Vagina (tissue), 2 donors: ENCODE results near the gene POLR3GL. TPM values are rescaled to one million over a fixed set of nuclear protein-coding genes. Genes with fewer than 3 reads are reported as not detected.
A peak's percentile ranks its signal among the peaks of the same experiment; 100 is the strongest.

Experiments used
- DNase-seq, 2 donors: peaks; one replicate each; pipeline ENCODE4 v3.0.0-alpha.2; 2017; ENCODE audit errors: extremely low spot score in 2 of 2
- H3K27ac ChIP-seq: fragments of 200-600 bp; sonication (generic); one replicate; pipeline ENCODE4 v1.5.1; 2019
- H3K27me3 ChIP-seq: fragments of 200-600 bp; sonication (generic); one replicate; pipeline ENCODE4 v1.5.1; 2019
- H3K36me3 ChIP-seq, 2 donors: fragments of 200-600 bp; sonication (generic); one replicate each; pipeline ENCODE4 v1.5.1; 2017 to 2019
- H3K4me1 ChIP-seq: fragments of 200-600 bp; sonication (generic); one replicate; pipeline ENCODE4 v1.5.1; 2019
- H3K4me3 ChIP-seq, 2 donors: fragments of 200-600 bp; sonication (generic); 1 replicate in 1 of 2; 2 replicates in 1 of 2; pipeline ENCODE4 v1.5.1; 2016 to 2019
- H3K9me3 ChIP-seq: fragments of 200-600 bp; sonication (generic); one replicate; pipeline ENCODE4 v1.5.1; 2019
- POLR2A ChIP-seq, 2 donors: fragments of 450-650 bp; IDR thresholded peaks; one replicate each; pipeline ENCODE4 v1.6.1; 2017; ENCODE audit warnings: antibody characterized with exemption in 2 of 2, mild to moderate bottlenecking in 2 of 2, moderate library complexity in 2 of 2
- POLR2AphosphoS5 ChIP-seq, 2 donors: sonication (generic); formaldehyde crosslinking; IDR thresholded peaks; one replicate each; pipeline ENCODE4 v1.9.0; 2017; ENCODE audit warnings: antibody characterized with exemption in 2 of 2, mild to moderate bottlenecking in 2 of 2, low read depth in 1 of 2; ENCODE audit not compliant: insufficient read depth in 1 of 2
- intact Hi-C: fragments of 100-400 bp; cut with DNase I; formaldehyde crosslinking; loops from one replicate; pipeline ENCODE4 v1.15.1; 2023
- total RNA-seq: library from RNA; depleted of rRNA; stranded (reverse); fragments of >200 nt; gene quantifications from one replicate; pipeline ENCODE4 v1.2.3, GENCODE V29; 2016
- TF ChIP-seq, protein P1 (sequence below), 3 experiments: fragments of 450-650 bp in 2 of 3; fragments of 200-600 bp in 1 of 3; sonication (generic) in 1 of 3; IDR thresholded peaks; one replicate each; pipeline ENCODE4 v1.5.1; 2017 to 2019; ENCODE audit warnings: antibody characterized with exemption in 3 of 3, mild to moderate bottlenecking in 2 of 3, moderate library complexity in 2 of 3

The POLR3GL gene
- total RNA-seq, 1 donor from 2014 or later, result 15.0 TPM

DNA sequence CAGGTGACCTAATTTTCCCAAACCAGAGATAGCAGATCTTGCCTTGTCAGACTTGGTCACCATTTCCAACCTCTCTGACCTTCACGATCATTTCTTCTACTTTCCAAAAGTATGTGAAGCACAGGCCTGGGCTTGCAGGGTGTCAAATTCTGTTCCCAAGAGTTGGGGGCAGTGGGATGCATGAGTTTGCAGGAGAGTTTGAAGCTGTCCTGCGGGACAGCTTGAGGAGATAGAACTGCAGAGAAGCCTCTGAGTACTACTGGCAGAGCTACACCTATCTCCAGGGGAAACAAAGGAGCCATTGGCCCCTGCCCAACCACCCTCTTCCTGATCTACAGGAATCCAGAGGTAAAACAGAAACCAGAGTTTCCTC lies 20.6 kb downstream of the POLR3GL start:
- H3K36me3 ChIP-seq, result no peaks in the 10 kb centered on the region
- H3K9me3 ChIP-seq, result no peaks in the 10 kb centered on the region
- TF ChIP-seq POLR2AphosphoS5 (IDR thresholded peaks at IDR 0.05; ENCODE audit: insufficient read depth in 1 of 2, low read depth in 1 of 2) (no peak), POLR2A (IDR thresholded peaks at IDR 0.05) (no peak)
- TF ChIP-seq, protein P1, sequence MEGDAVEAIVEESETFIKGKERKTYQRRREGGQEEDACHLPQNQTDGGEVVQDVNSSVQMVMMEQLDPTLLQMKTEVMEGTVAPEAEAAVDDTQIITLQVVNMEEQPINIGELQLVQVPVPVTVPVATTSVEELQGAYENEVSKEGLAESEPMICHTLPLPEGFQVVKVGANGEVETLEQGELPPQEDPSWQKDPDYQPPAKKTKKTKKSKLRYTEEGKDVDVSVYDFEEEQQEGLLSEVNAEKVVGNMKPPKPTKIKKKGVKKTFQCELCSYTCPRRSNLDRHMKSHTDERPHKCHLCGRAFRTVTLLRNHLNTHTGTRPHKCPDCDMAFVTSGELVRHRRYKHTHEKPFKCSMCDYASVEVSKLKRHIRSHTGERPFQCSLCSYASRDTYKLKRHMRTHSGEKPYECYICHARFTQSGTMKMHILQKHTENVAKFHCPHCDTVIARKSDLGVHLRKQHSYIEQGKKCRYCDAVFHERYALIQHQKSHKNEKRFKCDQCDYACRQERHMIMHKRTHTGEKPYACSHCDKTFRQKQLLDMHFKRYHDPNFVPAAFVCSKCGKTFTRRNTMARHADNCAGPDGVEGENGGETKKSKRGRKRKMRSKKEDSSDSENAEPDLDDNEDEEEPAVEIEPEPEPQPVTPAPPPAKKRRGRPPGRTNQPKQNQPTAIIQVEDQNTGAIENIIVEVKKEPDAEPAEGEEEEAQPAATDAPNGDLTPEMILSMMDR (IDR thresholded peaks at IDR 0.05), result no peak
- no peak for DNase-seq
- H3K27me3 ChIP-seq, result no peaks in the 10 kb centered on the region
- intact Hi-C loops, result no loop called here
- peaks cover 48% of the 10 kb centered on the region for H3K4me1 ChIP-seq
- H3K4me3 ChIP-seq, result no peak overlapping the region
- H3K27ac ChIP-seq, result peak overlapping the region; percentile 83

DNA sequence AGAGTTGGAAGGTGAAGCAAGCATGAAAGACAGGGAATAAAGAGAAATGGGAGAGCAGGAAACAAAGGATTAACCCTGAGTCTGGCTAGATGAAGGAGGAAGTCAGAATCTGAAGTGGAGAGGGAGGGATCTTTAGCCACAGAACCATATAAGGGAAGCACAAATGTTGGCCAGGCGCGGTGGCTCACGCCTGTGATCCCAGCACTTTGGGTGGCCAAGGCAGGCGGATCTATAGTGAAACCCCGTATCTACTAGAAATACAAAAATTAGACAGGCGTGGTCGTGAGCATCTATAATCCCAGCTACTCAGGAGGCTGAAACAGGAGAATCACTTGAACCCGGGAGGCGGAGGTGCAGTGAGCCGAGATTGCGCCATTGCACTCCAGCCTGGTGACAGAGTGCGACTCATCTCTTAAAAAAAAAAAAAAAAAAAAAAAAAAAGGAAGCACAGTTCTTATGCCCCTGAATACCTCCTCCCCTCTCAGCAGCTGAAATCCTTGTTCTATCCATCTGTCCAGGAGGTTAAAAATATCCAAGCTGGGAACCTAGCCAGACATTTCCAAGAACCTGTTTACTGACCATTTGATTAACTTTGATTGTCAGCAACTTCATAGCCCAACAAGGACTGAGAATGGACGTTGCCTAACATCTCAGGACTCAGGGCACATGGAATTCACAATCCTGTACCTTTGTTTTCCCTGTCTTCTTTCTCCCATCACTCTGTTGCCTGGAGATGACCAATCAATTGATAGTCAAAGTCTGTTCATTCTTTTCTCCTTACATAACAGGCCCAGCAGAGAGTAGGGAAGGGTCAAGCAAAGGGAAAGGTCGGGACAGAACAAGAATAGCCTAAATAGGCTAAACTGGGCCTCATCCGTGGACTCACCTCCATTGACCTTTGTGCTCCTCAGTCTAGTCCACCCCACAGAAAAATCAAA lies 21.3 kb downstream of the POLR3GL start:
- peaks cover 41% of the 10 kb centered on the region for H3K4me1 ChIP-seq
- H3K4me3 ChIP-seq, result no peak overlapping the region
- DNase-seq, result no peak

DNA sequence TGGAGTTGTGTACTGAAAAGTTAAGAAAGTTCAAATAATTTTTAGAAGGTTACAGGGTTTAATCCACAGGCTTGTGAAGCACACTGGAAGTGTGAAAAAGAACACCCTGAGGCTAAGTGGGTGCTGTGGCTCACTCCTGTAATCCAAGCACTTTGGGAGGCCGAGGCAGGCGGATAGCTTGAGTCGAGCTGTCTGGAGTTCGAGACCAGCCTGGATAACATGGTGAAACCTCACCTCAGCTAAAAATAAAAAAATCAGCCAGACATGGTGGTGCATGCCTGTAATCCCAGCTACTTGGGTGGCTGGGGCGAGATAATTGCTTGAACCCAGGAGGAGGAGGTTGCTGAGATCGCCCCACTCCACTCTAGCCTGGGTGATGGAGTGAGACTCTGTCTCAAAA lies 22.1 kb downstream of the POLR3GL start:
- TF ChIP-seq POLR2A (IDR thresholded peaks at IDR 0.05) (no peak), POLR2AphosphoS5 (IDR thresholded peaks at IDR 0.05; ENCODE audit: insufficient read depth in 1 of 2, low read depth in 1 of 2) (no peak)
- TF ChIP-seq, protein P1 (IDR thresholded peaks at IDR 0.05), result no peak
- no peaks in the 10 kb centered on the region for H3K27me3 ChIP-seq
- no peak for DNase-seq
- intact Hi-C loops, result no loop called here
- H3K36me3 ChIP-seq, result no peaks in the 10 kb centered on the region
- no peaks in the 10 kb centered on the region for H3K9me3 ChIP-seq
- peak overlapping the region; percentile 83 for H3K27ac ChIP-seq
- H3K4me1 ChIP-seq, result peaks cover 34% of the 10 kb centered on the region
- no peak overlapping the region for H3K4me3 ChIP-seq

More for the DNA sequence above, 21.3 kb downstream of the POLR3GL start:
- peak overlapping the region; percentile 83 for H3K27ac ChIP-seq
- no peaks in the 10 kb centered on the region for H3K36me3 ChIP-seq
- no peaks in the 10 kb centered on the region for H3K9me3 ChIP-seq
- TF ChIP-seq POLR2AphosphoS5 (IDR thresholded peaks at IDR 0.05; ENCODE audit: insufficient read depth in 1 of 2, low read depth in 1 of 2), result peak; percentile 10 to 35
- TF ChIP-seq, protein P1 (IDR thresholded peaks at IDR 0.05), result no peak
- TF ChIP-seq POLR2A (IDR thresholded peaks at IDR 0.05), result no peak
- intact Hi-C loops, result no loop called here
- no peaks in the 10 kb centered on the region for H3K27me3 ChIP-seq

GRCh38 chr1:145987926-145988325 lies 23.4 kb downstream of the POLR3GL start:
- Histone ChIP-seq H3K4me3 (no peak overlapping the region), H3K9me3 (no peaks in the 10 kb centered on the region), H3K4me1 (peaks cover 47% of the 10 kb centered on the region), H3K27me3 (no peaks in the 10 kb centered on the region), H3K36me3 (peaks cover 1 to 10% of the 10 kb centered on the region in 2 donors), H3K27ac (peak overlapping the region; percentile 96)
- DNase-seq, result no peak
- no peak for TF ChIP-seq POLR2A (IDR thresholded peaks at IDR 0.05)
- TF ChIP-seq, protein P1 (IDR thresholded peaks at IDR 0.05), result no peak
- TF ChIP-seq POLR2AphosphoS5 (IDR thresholded peaks at IDR 0.05; ENCODE audit: insufficient read depth in 1 of 2, low read depth in 1 of 2), result no peak
- intact Hi-C loops, result no loop called here

DNA sequence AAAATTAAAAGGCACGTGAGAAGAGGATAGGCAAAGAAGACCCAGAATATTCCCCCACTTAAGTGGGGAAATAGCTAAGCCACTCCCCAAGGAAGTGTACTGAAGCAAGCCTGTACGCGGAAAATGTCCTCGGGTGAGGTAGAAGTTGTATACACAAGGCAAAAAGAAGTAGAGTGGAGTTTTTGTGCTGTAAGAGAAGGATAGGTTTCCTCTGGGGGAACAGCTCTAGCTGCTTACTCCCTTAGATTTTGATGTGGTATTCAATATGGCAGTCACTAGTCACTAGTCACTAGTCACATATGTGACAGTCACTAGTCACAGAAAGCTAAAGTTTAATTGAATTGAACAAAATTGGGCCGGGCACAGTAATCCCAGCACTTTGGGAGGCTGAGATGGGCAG lies 24.3 kb downstream of the POLR3GL start:
- H3K4me1 ChIP-seq, result peaks cover 49% of the 10 kb centered on the region
- no peak overlapping the region for H3K4me3 ChIP-seq
- no peaks in the 10 kb centered on the region for H3K9me3 ChIP-seq
- no peaks in the 10 kb centered on the region for H3K27me3 ChIP-seq
- DNase-seq, result no peak
- peak overlapping the region; percentile 96 for H3K27ac ChIP-seq
- peaks cover 10 to 19% of the 10 kb centered on the region in 2 donors for H3K36me3 ChIP-seq
- TF ChIP-seq POLR2AphosphoS5 (IDR thresholded peaks at IDR 0.05; ENCODE audit: insufficient read depth in 1 of 2, low read depth in 1 of 2) (no peak), POLR2A (IDR thresholded peaks at IDR 0.05) (no peak)
- TF ChIP-seq, protein P1 (IDR thresholded peaks at IDR 0.05), result no peak
- intact Hi-C loops, result no loop called here
